Measurements from ENCODE around the gene NNAT.
"Not testable (repeated sequence)": the region's sequence is repeated elsewhere in the genome, so short reads cannot be mapped to it uniquely, and the experiment has no call there.

GRCh38 chr20:37551660-37552059, 30.6 kb downstream of the NNAT start:
- TF ChIP-seq CTCF, POLR2AphosphoS5, POLR2A, EP300 (IDR thresholded peaks at IDR 0.05): not testable (repeated sequence)

Measured in sigmoid colon (tissue), 4 donors.